Measurements from ENCODE around the gene LRRC17.

DNA sequence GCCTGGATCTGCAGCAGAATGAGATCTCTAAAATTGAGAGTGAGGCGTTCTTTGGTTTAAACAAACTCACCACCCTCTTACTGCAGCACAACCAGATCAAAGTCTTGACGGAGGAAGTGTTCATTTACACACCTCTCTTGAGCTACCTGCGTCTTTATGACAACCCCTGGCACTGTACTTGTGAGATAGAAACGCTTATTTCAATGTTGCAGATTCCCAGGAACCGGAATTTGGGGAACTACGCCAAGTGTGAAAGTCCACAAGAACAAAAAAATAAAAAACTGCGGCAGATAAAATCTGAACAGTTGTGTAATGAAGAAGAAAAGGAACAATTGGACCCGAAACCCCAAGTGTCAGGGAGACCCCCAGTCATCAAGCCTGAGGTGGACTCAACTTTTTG lies 21.4 kb downstream of the LRRC17 start:
- TF ChIP-seq POLR2A (IDR thresholded peaks at IDR 0.05; ENCODE audit: low read depth, low read length) (no peak), TAF1 (IDR thresholded peaks at IDR 0.05; ENCODE audit: borderline replicate concordance, low read depth, low read length) (no peak), POLR2AphosphoS5 (IDR thresholded peaks at IDR 0.05; ENCODE audit: low read depth, low read length) (no peak)
